ENCODE data around the gene PLXND1.
A peak's percentile ranks its signal among the peaks of the same experiment; 100 is the strongest.

Gene PLXND1

GRCh38 chr3:129601713-129602112, 4.8 kb downstream of the PLXND1 start:
- DNase-seq (ENCODE audit: low read depth in 2 of 2), result no peak

- no peak for DNase-seq (ENCODE audit: low read depth in 2 of 2)
These were observed 6.1 kb downstream of the PLXND1 start for GRCh38 chr3:129600348-129600747.

GRCh38 chr3:129599607-129600006, 6.9 kb downstream of the PLXND1 start:
- no peak for DNase-seq (ENCODE audit: low read depth in 2 of 2)

GRCh38 chr3:129599073-129599472, 7.4 kb downstream of the PLXND1 start:
- DNase-seq (ENCODE audit: low read depth in 2 of 2), result no peak

GRCh38 chr3:129598484-129598883, 8.0 kb downstream of the PLXND1 start:
- no peak for DNase-seq (ENCODE audit: low read depth in 2 of 2)

GRCh38 chr3:129598000-129598381, 8.5 kb downstream of the PLXND1 start:
- DNase-seq (ENCODE audit: low read depth in 2 of 2), result no peak

GRCh38 chr3:129597087-129597999, 9.1 kb downstream of the PLXND1 start:
- no peak for DNase-seq (ENCODE audit: low read depth in 2 of 2)

GRCh38 chr3:129596194-129597086, 10.0 kb downstream of the PLXND1 start:
- DNase-seq (ENCODE audit: low read depth in 2 of 2), result peak; percentile 89 to 90

GRCh38 chr3:129595544-129596193, 10.8 kb downstream of the PLXND1 start:
- DNase-seq (ENCODE audit: low read depth in 2 of 2), result no peak

GRCh38 chr3:129594907-129595390, 11.5 kb downstream of the PLXND1 start:
- no peak for DNase-seq (ENCODE audit: low read depth in 2 of 2)

GRCh38 chr3:129594409-129594808, 12.1 kb downstream of the PLXND1 start:
- DNase-seq (ENCODE audit: low read depth in 2 of 2), result no peak

GRCh38 chr3:129593595-129594339, 12.7 kb downstream of the PLXND1 start:
- DNase-seq (ENCODE audit: low read depth in 2 of 2), result no peak

GRCh38 chr3:129593230-129593594, 13.3 kb downstream of the PLXND1 start:
- no peak for DNase-seq (ENCODE audit: low read depth in 2 of 2)

- DNase-seq (ENCODE audit: low read depth in 2 of 2), result no peak
These were observed 13.9 kb downstream of the PLXND1 start for GRCh38 chr3:129592381-129593131.

- no peak for DNase-seq (ENCODE audit: low read depth in 2 of 2)
These were observed 14.5 kb downstream of the PLXND1 start for GRCh38 chr3:129591932-129592331.

GRCh38 chr3:129590215-129590614, 16.3 kb downstream of the PLXND1 start:
- DNase-seq (ENCODE audit: low read depth in 2 of 2), result no peak

- no peak for DNase-seq (ENCODE audit: low read depth in 2 of 2)
These were observed 18.8 kb downstream of the PLXND1 start for GRCh38 chr3:129587566-129588210.

- no peak for DNase-seq (ENCODE audit: low read depth in 2 of 2)
These were observed 19.6 kb downstream of the PLXND1 start for GRCh38 chr3:129586746-129587430.

GRCh38 chr3:129585949-129586657, 20.4 kb downstream of the PLXND1 start:
- no peak for DNase-seq (ENCODE audit: low read depth in 2 of 2)

Data from fibroblast of skin of left quadriceps (primary cell).